Trophoblast cell (in vitro differentiated cells and primary cell): ENCODE data around the gene LDB3.

Source experiments
- DNase-seq, 2 donors: peaks; one replicate each; pipeline ENCODE4 v3.0.0-alpha.2; 2016
- H2AFZ ChIP-seq: 2 replicates; pipeline ENCODE4 v1.6.1; 2013; ENCODE audit warnings: low read length, moderate library complexity, mild to moderate bottlenecking; ENCODE audit not compliant: insufficient read depth, poor library complexity
- H2AK5ac ChIP-seq: 2 replicates; pipeline ENCODE4 v1.6.1; 2013; ENCODE audit warnings: mild to moderate bottlenecking, low read length
- H2BK120ac ChIP-seq: 2 replicates; pipeline ENCODE4 v1.6.1; 2013; ENCODE audit warnings: low read length, mild to moderate bottlenecking, moderate library complexity; ENCODE audit not compliant: insufficient read depth, poor library complexity
- H2BK12ac ChIP-seq: 2 replicates; pipeline ENCODE4 v1.6.1; 2013; ENCODE audit warnings: mild to moderate bottlenecking, low read length, moderate library complexity
- H2BK5ac ChIP-seq: 2 replicates; pipeline ENCODE4 v1.6.1; 2013; ENCODE audit warnings: low read length, low read depth, moderate library complexity, mild to moderate bottlenecking; ENCODE audit not compliant: poor library complexity
- H3K14ac ChIP-seq: 2 replicates; pipeline ENCODE4 v1.6.1; 2013; ENCODE audit warnings: mild to moderate bottlenecking, low read length
- H3K18ac ChIP-seq: 2 replicates; pipeline ENCODE4 v1.6.1; 2013; ENCODE audit warnings: mild to moderate bottlenecking, low read length
- H3K23ac ChIP-seq: 2 replicates; pipeline ENCODE4 v1.6.1; 2013; ENCODE audit warnings: low read length
- H3K27ac ChIP-seq: 2 replicates; pipeline ENCODE4 v1.5.1; 2013; ENCODE audit warnings: low read depth, mild to moderate bottlenecking, inconsistent platforms, low read length, moderate library complexity
- H3K27me3 ChIP-seq: 2 replicates; pipeline ENCODE4 v1.6.1; 2013; ENCODE audit warnings: inconsistent platforms, mild to moderate bottlenecking, low read length, moderate library complexity; ENCODE audit not compliant: insufficient read depth
- H3K36me3 ChIP-seq, 2 experiments: 1 replicate in 1 of 2; 2 replicates in 1 of 2; pipeline ENCODE4 v1.6.1; 2013; ENCODE audit warnings: low read length in 2 of 2, mild to moderate bottlenecking in 2 of 2, moderate library complexity in 1 of 2; ENCODE audit not compliant: insufficient read depth in 2 of 2, control insufficient read depth in 1 of 2
- H3K4ac ChIP-seq: 2 replicates; pipeline ENCODE4 v1.6.1; 2013; ENCODE audit warnings: low read depth, mild to moderate bottlenecking, low read length, moderate library complexity
- H3K4me1 ChIP-seq, 2 experiments: 1 replicate in 1 of 2; 2 replicates in 1 of 2; pipeline ENCODE4 v1.6.1; 2013; ENCODE audit warnings: low read length in 2 of 2, mild to moderate bottlenecking in 2 of 2, moderate library complexity in 1 of 2; ENCODE audit not compliant: insufficient read depth in 2 of 2, control insufficient read depth in 1 of 2
- H3K4me2 ChIP-seq: 2 replicates; pipeline ENCODE4 v1.6.1; 2013; ENCODE audit warnings: inconsistent platforms, mild to moderate bottlenecking, low read length, moderate library complexity
- H3K4me3 ChIP-seq: 2 replicates; pipeline ENCODE4 v1.5.1; 2013; ENCODE audit warnings: mild to moderate bottlenecking, low read depth, low read length, inconsistent platforms
- H3K79me1 ChIP-seq: one replicate; pipeline ENCODE4 v1.6.1; 2013; ENCODE audit warnings: low read length
- H3K79me2 ChIP-seq: 2 replicates; pipeline ENCODE4 v1.6.1; 2013; ENCODE audit warnings: low read length, mild to moderate bottlenecking; ENCODE audit not compliant: control insufficient read depth, insufficient read depth, poor library complexity
- H3K9ac ChIP-seq: 2 replicates; pipeline ENCODE4 v1.6.1; 2013; ENCODE audit warnings: mild to moderate bottlenecking, low read length
- H3K9me3 ChIP-seq: 2 replicates; pipeline ENCODE4 v1.6.1; 2013; ENCODE audit warnings: low read depth, mild to moderate bottlenecking, control low read depth, inconsistent platforms, low read length; ENCODE audit not compliant: insufficient read depth
- H4K12ac ChIP-seq: 2 replicates; pipeline ENCODE4 v1.6.1; 2013; ENCODE audit warnings: low read depth, mild to moderate bottlenecking, low read length, moderate library complexity
- H4K8ac ChIP-seq: 2 replicates; pipeline ENCODE4 v1.6.1; 2013; ENCODE audit warnings: low read depth, mild to moderate bottlenecking, low read length, moderate library complexity
- H4K91ac ChIP-seq: one replicate; pipeline ENCODE4 v1.6.1; 2013; ENCODE audit warnings: low read depth, mild to moderate bottlenecking, low read length, moderate library complexity
- WGBS: extraction: QIAGEN DNeasy Blood & Tissue Kit; methylation state at CpG from one replicate; pipeline ENCODE4 v1.1.7; 2013; ENCODE audit warnings: missing lambda C conversion rate; ENCODE audit not compliant: insufficient read length, insufficient coverage; ENCODE audit errors: extremely low coverage; 5-methylcytosine and 5-hydroxymethylcytosine counted together

The LDB3 gene

DNA sequence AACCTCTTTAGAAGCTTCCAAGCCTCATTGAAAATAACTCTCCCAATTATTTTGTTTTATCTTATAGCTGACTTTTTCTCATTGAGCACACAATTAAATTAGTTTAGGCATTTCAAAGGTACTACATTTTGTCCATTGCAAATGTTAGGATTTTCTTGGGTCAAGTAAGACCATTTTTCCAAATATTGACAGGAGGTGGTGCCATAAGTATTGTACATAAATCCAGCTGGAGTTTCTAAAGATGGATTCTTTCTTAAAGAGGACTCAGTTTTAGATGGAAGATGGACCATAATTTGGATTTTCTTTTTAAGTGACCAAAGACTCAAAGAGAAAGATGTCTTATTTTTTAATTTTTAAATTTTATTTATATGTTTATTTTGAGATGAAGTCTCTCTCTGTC lies 26.3 kb upstream of the LDB3 start:
- no peak overlapping the region for H3K9ac ChIP-seq
- no peaks in the 10 kb centered on the region for H3K27me3 ChIP-seq
- no peak overlapping the region for H3K4ac ChIP-seq
- H3K4me3 ChIP-seq = no peak overlapping the region
- no peak overlapping the region for H4K8ac ChIP-seq
- no peaks in the 10 kb centered on the region for H3K4me1 ChIP-seq
- no peaks in the 10 kb centered on the region for H3K36me3 ChIP-seq
- no peak overlapping the region for H2BK120ac ChIP-seq
- no peaks in the 10 kb centered on the region for H3K79me1 ChIP-seq
- no peak overlapping the region for H4K91ac ChIP-seq
- H2AK5ac ChIP-seq = no peak overlapping the region
- H2BK12ac ChIP-seq = no peak overlapping the region
- no peak overlapping the region for H3K27ac ChIP-seq
- no peak overlapping the region for H3K23ac ChIP-seq
- no peak overlapping the region for H2BK5ac ChIP-seq
- H3K14ac ChIP-seq = no peak overlapping the region
- H3K4me2 ChIP-seq = no peak overlapping the region
- DNase-seq = no peak
- H3K18ac ChIP-seq = no peak overlapping the region
- no peak overlapping the region for H4K12ac ChIP-seq
- no peaks in the 10 kb centered on the region for H3K9me3 ChIP-seq
- no peak overlapping the region for H2AFZ ChIP-seq
- H3K79me2 ChIP-seq = no peaks in the 10 kb centered on the region

DNA sequence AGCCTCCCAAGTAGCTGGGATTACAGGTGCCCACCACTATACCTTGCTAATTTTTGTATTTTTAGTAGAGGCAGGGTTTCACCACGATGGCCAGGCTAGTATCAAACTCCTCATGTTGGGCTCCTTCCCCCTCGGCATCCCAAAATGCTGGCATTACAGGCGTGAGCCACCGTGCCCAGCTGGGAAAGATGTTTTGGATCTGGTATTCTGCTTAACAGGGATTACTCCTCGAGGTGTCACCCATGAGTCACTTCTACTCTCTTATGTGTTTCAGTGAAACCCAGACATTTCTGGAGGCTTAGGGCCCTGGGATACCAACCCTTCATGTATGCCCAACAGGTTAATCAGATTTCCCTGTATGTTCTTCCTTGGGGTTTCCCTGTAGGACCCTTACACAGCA lies 25.8 kb upstream of the LDB3 start:
- WGBS = no CpG with 5 or more reads among the region's 5 CpGs
- no peaks in the 10 kb centered on the region for H3K4me1 ChIP-seq

DNA sequence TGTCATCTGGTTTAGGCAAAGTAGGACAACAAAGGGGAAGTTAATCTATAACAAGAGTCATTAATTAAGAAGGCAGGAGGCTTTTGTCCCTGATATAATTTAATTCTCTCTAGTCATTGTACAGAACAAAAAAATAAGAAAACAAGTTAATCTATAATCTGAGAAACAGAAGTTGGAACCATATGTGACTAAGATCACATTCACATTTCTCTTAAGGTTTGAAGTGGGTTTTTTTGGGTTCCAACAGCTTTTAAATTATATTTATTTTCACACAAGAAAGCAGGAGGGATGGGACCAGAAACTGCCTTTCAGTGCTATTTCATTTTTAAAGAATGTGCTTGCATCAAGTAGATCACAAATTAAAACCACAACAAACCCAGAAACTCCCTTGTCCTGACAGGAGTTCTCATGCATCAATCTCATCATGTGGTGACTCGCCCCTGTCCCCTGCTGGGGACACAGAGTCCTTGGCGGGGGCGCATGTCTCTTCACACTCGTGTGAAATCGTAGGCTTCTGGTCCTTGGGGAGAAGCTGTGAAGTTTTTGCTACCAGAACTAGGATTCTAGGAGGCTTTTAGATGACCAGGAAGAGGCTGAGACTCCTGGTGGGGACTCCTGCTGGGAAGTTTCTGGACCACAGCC lies 24.0 kb upstream of the LDB3 start:
- Histone ChIP-seq H3K27ac (no peak overlapping the region), H2AK5ac (no peak overlapping the region), H3K79me1 (no peaks in the 10 kb centered on the region), H4K8ac (no peak overlapping the region), H3K4me2 (no peak overlapping the region), H3K23ac (no peak overlapping the region), H2BK120ac (no peak overlapping the region), H3K9ac (no peak overlapping the region), H3K27me3 (no peaks in the 10 kb centered on the region), H4K91ac (no peak overlapping the region), H2BK5ac (no peak overlapping the region), H3K36me3 (no peaks in the 10 kb centered on the region), H3K4me3 (no peak overlapping the region), H3K4ac (no peak overlapping the region), H3K14ac (no peak overlapping the region), H3K4me1 (no peaks in the 10 kb centered on the region), H4K12ac (no peak overlapping the region), H3K9me3 (no peaks in the 10 kb centered on the region), H3K79me2 (no peaks in the 10 kb centered on the region), H2BK12ac (no peak overlapping the region), H2AFZ (no peak overlapping the region), H3K18ac (no peak overlapping the region)
- no peak for DNase-seq
- no CpG with 5 or more reads among the region's 5 CpGs for WGBS

More for the DNA sequence above, 25.8 kb upstream of the LDB3 start:
- H2AFZ ChIP-seq = no peak overlapping the region
- no peak overlapping the region for H2BK12ac ChIP-seq
- no peaks in the 10 kb centered on the region for H3K36me3 ChIP-seq
- no peak overlapping the region for H3K14ac ChIP-seq
- no peak overlapping the region for H3K9ac ChIP-seq
- DNase-seq = no peak
- no peak overlapping the region for H3K4me2 ChIP-seq
- no peaks in the 10 kb centered on the region for H3K79me2 ChIP-seq
- no peak overlapping the region for H3K27ac ChIP-seq
- no peaks in the 10 kb centered on the region for H3K79me1 ChIP-seq
- no peaks in the 10 kb centered on the region for H3K9me3 ChIP-seq
- no peak overlapping the region for H2BK5ac ChIP-seq
- no peak overlapping the region for H3K4ac ChIP-seq
- no peak overlapping the region for H4K12ac ChIP-seq
- no peak overlapping the region for H3K18ac ChIP-seq
- no peak overlapping the region for H2AK5ac ChIP-seq
- no peak overlapping the region for H2BK120ac ChIP-seq
- no peaks in the 10 kb centered on the region for H3K27me3 ChIP-seq
- no peak overlapping the region for H4K8ac ChIP-seq
- no peak overlapping the region for H3K23ac ChIP-seq
- H4K91ac ChIP-seq = no peak overlapping the region
- no peak overlapping the region for H3K4me3 ChIP-seq

DNA sequence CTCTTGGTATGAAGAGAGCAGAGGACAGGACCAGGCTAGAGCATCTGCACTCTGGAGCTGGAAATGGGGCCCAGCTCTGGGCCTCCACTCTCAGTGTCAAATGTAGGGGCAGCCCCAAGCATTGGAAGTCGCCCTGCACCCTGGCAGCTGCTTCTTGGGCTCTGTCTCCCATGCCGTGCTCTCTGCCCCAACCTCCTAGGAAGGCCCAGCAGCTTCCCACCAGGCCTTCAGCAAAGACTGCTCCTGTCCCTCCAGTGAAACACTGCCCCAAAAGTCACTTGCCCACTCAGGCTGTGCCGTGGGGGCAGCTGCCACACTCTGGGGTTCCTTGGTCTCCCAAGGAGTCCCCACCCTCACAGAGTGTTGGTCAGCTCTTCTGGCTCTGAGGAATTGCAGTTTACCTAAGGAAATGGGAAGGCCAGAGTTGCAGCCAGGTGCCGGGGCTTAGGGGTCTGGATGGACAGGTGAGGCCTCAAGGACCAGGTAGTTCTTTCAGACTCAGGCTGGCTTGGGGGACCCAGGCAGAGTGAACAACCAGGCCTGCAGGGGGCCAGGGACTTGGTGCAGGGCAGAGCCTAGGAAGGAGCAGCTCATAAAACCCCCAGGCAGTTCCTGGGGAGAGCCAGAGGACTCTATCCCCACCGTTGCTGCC lies 23.4 kb upstream of the LDB3 start:
- Histone ChIP-seq H3K4me1 (no peaks in the 10 kb centered on the region), H3K27me3 (no peaks in the 10 kb centered on the region), H4K12ac (no peak overlapping the region), H2AK5ac (no peak overlapping the region), H3K14ac (no peak overlapping the region), H4K91ac (no peak overlapping the region), H3K79me1 (no peaks in the 10 kb centered on the region), H3K4ac (no peak overlapping the region), H3K4me3 (no peak overlapping the region), H3K27ac (no peak overlapping the region), H3K9me3 (no peaks in the 10 kb centered on the region), H2BK12ac (no peak overlapping the region), H2BK5ac (no peak overlapping the region), H3K36me3 (no peaks in the 10 kb centered on the region), H3K4me2 (no peak overlapping the region), H4K8ac (no peak overlapping the region), H3K18ac (no peak overlapping the region), H3K79me2 (no peaks in the 10 kb centered on the region), H2AFZ (no peak overlapping the region), H3K9ac (no peak overlapping the region), H2BK120ac (no peak overlapping the region), H3K23ac (no peak overlapping the region)
- DNase-seq = no peak
- no CpG with 5 or more reads among the region's 5 CpGs for WGBS
